HG03060 (cell line): ENCODE results near the gene COL28A1.

Source experiments
- ATAC-seq: cut with Tn5 transposase; IDR thresholded peaks from one replicate; pipeline ENCODE4 v1.9.1; 2021; ENCODE audit warnings: low read depth, moderate number of reproducible peaks; ENCODE audit not compliant: unreplicated experiment

COL28A1 gene

GRCh38 chr7:7535691-7536090 is at the start of gene COL28A1:
Gene COL28A1 (minus strand): TSS chr7:7535873. CDS start chr7:7532875, 2,998 bp downstream.
- ATAC-seq, result no peak

- ATAC-seq, result no peak
These were observed 49.0 kb upstream of the COL28A1 start for GRCh38 chr7:7584653-7585052.

- ATAC-seq, result no peak
These were observed 48.1 kb upstream of the COL28A1 start for GRCh38 chr7:7583731-7584130.

GRCh38 chr7:7582596-7582995 is 46.9 kb upstream of the COL28A1 start:
- no peak for ATAC-seq

- no peak for ATAC-seq
These were observed 46.0 kb upstream of the COL28A1 start for GRCh38 chr7:7581531-7582179.

GRCh38 chr7:7579638-7580037 is 44.0 kb upstream of the COL28A1 start:
- no peak for ATAC-seq

- ATAC-seq, result peak; percentile 44
These were observed 42.2 kb upstream of the COL28A1 start for GRCh38 chr7:7577888-7578287.

GRCh38 chr7:7576344-7576743 is 40.7 kb upstream of the COL28A1 start:
- ATAC-seq, result no peak

GRCh38 chr7:7573701-7574100 is 38.0 kb upstream of the COL28A1 start:
- ATAC-seq, result no peak

- ATAC-seq, result no peak
These were observed 34.9 kb upstream of the COL28A1 start for GRCh38 chr7:7570584-7570983.

GRCh38 chr7:7569615-7570014 is 33.9 kb upstream of the COL28A1 start:
- ATAC-seq, result peak; percentile 30

GRCh38 chr7:7569081-7569527 is 33.4 kb upstream of the COL28A1 start:
- peak; percentile 45 for ATAC-seq

GRCh38 chr7:7568553-7568952 is 32.9 kb upstream of the COL28A1 start:
- no peak for ATAC-seq

- no peak for ATAC-seq
These were observed 32.3 kb upstream of the COL28A1 start for GRCh38 chr7:7567898-7568531.

- ATAC-seq, result peak; percentile 32
These were observed 31.3 kb upstream of the COL28A1 start, which contains the start of gene MIOS for GRCh38 chr7:7566651-7567611. Gene MIOS (plus strand): TSS chr7:7566884. CDS start chr7:7572476, 5,592 bp downstream.

GRCh38 chr7:7565746-7566650 is 30.3 kb upstream of the COL28A1 start:
- ATAC-seq, result peak; percentile 21

- ATAC-seq, result no peak
These were observed 29.5 kb upstream of the COL28A1 start for GRCh38 chr7:7565018-7565680.

GRCh38 chr7:7564323-7564780 is 28.7 kb upstream of the COL28A1 start:
- ATAC-seq, result no peak

- ATAC-seq, result no peak
These were observed 28.1 kb upstream of the COL28A1 start for GRCh38 chr7:7563813-7564212.
